ENCODE results near the gene RBM10. TPM values are rescaled to one million over a fixed set of nuclear protein-coding genes. Genes with fewer than 3 reads are reported as not detected.

RBM10 gene
- total and polyA plus RNA-seq, 2 of the 13 experiments (the other 11 are each of a cell fraction or from before 2014, with no cell fraction given), result 15.9 to 43.1 TPM

DNA sequence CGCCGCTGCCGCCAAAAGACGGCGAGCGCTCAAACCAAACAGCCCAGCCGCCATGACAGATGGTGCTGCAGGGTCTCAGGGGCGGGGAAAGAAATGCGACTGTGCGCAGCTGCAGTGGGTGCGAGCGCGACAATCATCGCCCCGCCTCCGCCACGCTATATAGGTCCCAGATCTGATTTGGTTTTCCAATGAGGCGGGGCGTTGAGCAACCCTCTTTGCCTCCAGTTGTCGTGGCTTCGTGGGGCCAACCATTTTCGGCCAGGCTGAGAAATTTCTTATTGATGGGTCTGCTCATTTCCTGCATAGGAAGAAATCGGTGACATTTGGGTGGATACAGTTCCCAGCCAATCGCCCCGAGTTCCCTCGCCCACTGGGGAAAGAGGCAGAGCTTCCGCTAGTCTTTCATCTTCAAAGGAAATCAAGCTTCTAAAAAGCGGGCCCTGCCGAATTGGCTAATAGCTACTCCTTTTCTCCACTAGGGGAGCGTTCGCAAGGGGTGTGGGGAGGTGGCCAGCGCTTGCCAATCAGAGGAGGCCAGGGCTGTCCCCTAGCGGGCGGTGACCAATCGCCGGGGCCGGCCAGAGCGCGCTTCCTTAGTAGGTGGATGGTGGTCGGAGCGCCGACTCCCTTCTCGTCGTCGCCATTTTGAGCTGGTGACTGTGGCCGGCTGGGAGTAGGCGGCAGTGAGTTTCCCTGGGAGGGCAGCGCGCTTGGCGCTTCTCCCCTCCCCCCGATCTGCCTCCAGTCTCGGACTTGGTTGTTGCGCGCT is at the start of gene RBM10, which contains the start of gene NDUFB11 (continued):
- TF ChIP-seq NONO (IDR thresholded peaks at IDR 0.05) (no peak), NONO (CRISPR knock-in tag; conservative IDR thresholded peaks at IDR 0.05) (no peak; the same call in 1 of the 2 replicates), TCF12 (IDR thresholded peaks at IDR 0.05) (no peak), TCF12 (CRISPR knock-in tag; IDR thresholded peaks at IDR 0.05) (no peak), SYNCRIP (IDR thresholded peaks at IDR 0.05; ENCODE audit: insufficient read depth, low read depth, low read length) (no peak), GABPA (IDR thresholded peaks at IDR 0.05; ENCODE audit: low read depth, low read length) (no peak), GABPA (CRISPR knock-in tag; IDR thresholded peaks at IDR 0.05; ENCODE audit: low read depth) (peak; percentile 53), CEBPB (IDR thresholded peaks at IDR 0.05; ENCODE audit: borderline replicate concordance, low read depth, low read length) (peak; percentile 60), ATAD3A (CRISPR knock-in tag; IDR thresholded peaks at IDR 0.05) (no peak), ZFP36 (IDR thresholded peaks at IDR 0.05; ENCODE audit: borderline replicate concordance, low read depth, low read length, partially characterized antibody) (no peak), NR1H2 (CRISPR knock-in tag; IDR thresholded peaks at IDR 0.05; ENCODE audit: borderline replicate concordance, low read depth) (no peak), SATB2 (CRISPR knock-in tag; IDR thresholded peaks at IDR 0.05) (no peak), ZNF558 (CRISPR knock-in tag; IDR thresholded peaks at IDR 0.05; ENCODE audit: borderline replicate concordance) (no peak), HDAC6 (IDR thresholded peaks at IDR 0.05; ENCODE audit: low read depth, low read length) (no peak), ZNF652 (CRISPR knock-in tag; IDR thresholded peaks at IDR 0.05; ENCODE audit: borderline replicate concordance, low read depth) (no peak), ATF7-NPFF (CRISPR knock-in tag; IDR thresholded peaks at IDR 0.05; ENCODE audit: low read depth) (0 out of 2 replicates have a peak, but pooled peaks have one; percentile 44), SP4 (CRISPR knock-in tag; IDR thresholded peaks at IDR 0.05) (peak; percentile 22; the same call in 1 of the 2 replicates)
- TF ChIP-seq, protein P1, sequence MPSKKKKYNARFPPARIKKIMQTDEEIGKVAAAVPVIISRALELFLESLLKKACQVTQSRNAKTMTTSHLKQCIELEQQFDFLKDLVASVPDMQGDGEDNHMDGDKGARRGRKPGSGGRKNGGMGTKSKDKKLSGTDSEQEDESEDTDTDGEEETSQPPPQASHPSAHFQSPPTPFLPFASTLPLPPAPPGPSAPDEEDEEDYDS (CRISPR knock-in tag; IDR thresholded peaks at IDR 0.05), result peak; percentile 53
- TF ChIP-seq, protein P2, sequence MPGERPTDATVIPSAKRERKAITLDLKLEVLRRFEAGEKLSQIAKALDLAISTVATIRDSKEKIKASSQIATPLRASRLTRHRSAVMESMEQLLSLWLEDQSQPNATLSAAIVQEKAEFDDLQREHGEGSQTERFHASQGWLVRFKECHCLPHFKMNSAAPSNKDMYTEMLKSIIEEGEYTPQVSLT (CRISPR knock-in tag; IDR thresholded peaks at IDR 0.05; ENCODE audit: borderline replicate concordance, low read depth), result no peak
- TF ChIP-seq, protein P3, sequence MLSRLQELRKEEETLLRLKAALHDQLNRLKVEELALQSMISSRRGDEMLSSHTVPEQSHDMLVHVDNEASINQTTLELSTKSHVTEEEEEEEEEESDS (CRISPR knock-in tag; IDR thresholded peaks at IDR 0.05; ENCODE audit: borderline replicate concordance), result no peak
- TF ChIP-seq, protein P4, sequence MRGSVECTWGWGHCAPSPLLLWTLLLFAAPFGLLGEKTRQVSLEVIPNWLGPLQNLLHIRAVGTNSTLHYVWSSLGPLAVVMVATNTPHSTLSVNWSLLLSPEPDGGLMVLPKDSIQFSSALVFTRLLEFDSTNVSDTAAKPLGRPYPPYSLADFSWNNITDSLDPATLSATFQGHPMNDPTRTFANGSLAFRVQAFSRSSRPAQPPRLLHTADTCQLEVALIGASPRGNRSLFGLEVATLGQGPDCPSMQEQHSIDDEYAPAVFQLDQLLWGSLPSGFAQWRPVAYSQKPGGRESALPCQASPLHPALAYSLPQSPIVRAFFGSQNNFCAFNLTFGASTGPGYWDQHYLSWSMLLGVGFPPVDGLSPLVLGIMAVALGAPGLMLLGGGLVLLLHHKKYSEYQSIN (CRISPR knock-in tag; IDR thresholded peaks at IDR 0.05; ENCODE audit: borderline replicate concordance), result no peak
- TF ChIP-seq, protein P5, sequence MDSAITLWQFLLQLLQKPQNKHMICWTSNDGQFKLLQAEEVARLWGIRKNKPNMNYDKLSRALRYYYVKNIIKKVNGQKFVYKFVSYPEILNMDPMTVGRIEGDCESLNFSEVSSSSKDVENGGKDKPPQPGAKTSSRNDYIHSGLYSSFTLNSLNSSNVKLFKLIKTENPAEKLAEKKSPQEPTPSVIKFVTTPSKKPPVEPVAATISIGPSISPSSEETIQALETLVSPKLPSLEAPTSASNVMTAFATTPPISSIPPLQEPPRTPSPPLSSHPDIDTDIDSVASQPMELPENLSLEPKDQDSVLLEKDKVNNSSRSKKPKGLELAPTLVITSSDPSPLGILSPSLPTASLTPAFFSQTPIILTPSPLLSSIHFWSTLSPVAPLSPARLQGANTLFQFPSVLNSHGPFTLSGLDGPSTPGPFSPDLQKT (CRISPR knock-in tag; IDR thresholded peaks at IDR 0.05; ENCODE audit: borderline replicate concordance), result no peak
- TF ChIP-seq, protein P6, sequence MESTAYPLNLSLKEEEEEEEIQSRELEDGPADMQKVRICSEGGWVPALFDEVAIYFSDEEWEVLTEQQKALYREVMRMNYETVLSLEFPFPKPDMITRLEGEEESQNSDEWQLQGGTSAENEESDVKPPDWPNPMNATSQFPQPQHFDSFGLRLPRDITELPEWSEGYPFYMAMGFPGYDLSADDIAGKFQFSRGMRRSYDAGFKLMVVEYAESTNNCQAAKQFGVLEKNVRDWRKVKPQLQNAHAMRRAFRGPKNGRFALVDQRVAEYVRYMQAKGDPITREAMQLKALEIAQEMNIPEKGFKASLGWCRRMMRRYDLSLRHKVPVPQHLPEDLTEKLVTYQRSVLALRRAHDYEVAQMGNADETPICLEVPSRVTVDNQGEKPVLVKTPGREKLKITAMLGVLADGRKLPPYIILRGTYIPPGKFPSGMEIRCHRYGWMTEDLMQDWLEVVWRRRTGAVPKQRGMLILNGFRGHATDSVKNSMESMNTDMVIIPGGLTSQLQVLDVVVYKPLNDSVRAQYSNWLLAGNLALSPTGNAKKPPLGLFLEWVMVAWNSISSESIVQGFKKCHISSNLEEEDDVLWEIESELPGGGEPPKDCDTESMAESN (CRISPR knock-in tag; conservative IDR thresholded peaks at IDR 0.05), result peak; percentile 13; the same call in 1 of the 2 replicates

Data from HepG2 (cell line).